Gastrocnemius medialis (tissue), 4 donors: Measurements from ENCODE around the gene TSPAN14. TPM values are rescaled to one million over a fixed set of nuclear protein-coding genes. Genes with fewer than 3 reads are reported as not detected.

Experiments used
- ATAC-seq, 2 donors: fragments of 150-250 bp; one replicate each; pipeline ENCODE4 v1.9.1; 2016
- DNase-seq, 2 donors: peaks; one replicate each; pipeline ENCODE4 v3.0.0-alpha.2; 2019
- H3K27ac ChIP-seq, 4 donors: fragments of 200-600 bp; sonication (generic); 1 replicate in 1 of 4; 2 replicates in 3 of 4; pipeline ENCODE4 v1.5.1; 2016 to 2018; ENCODE audit warnings: mild to moderate bottlenecking in 2 of 4, moderate library complexity in 1 of 4
- H3K27me3 ChIP-seq, 3 donors: fragments of 200-600 bp; sonication (generic) in 2 of 3; 1 replicate in 1 of 3; 2 replicates in 2 of 3; pipeline versions ENCODE4 v1.5.1 to v1.6.0; 2016 to 2019; ENCODE audit warnings: mild to moderate bottlenecking in 1 of 3, moderate library complexity in 1 of 3
- H3K36me3 ChIP-seq, 2 donors: fragments of 200-600 bp; sonication (generic) in 1 of 2; one replicate each; pipeline ENCODE4 v1.5.1; 2017 to 2018
- H3K4me1 ChIP-seq, 2 donors: fragments of 200-600 bp; sonication (generic) in 1 of 2; one replicate each; pipeline ENCODE4 v1.5.1; 2016 to 2017; ENCODE audit warnings: mild to moderate bottlenecking in 2 of 2
- H3K4me3 ChIP-seq, 4 donors: fragments of 200-600 bp; sonication (generic) in 3 of 4; 1 replicate in 1 of 4; 2 replicates in 3 of 4; pipeline ENCODE4 v1.5.1; 2016 to 2019; ENCODE audit warnings: mild to moderate bottlenecking in 2 of 4
- H3K9me3 ChIP-seq, 3 donors: fragments of 200-600 bp; sonication (generic) in 2 of 3; 1 replicate in 1 of 3; 2 replicates in 2 of 3; pipeline ENCODE4 v1.5.1; 2016 to 2019
- POLR2A ChIP-seq, 2 donors: fragments of 450-650 bp; IDR thresholded peaks; one replicate each; pipeline ENCODE4 v1.6.1; 2017; ENCODE audit warnings: antibody characterized with exemption in 2 of 2, mild to moderate bottlenecking in 2 of 2, moderate library complexity in 2 of 2
- in situ Hi-C, 4 donors: fragments of 200-750 bp; cut with MboI; loops; one replicate each; pipeline versions ENCODE4 v1.15.0 to v1.8.0; 2017; ENCODE audit warnings: low sequenced_read_pairs in 4 of 4
- intact Hi-C: fragments of 100-400 bp; cut with DNase I; formaldehyde crosslinking; loops from one replicate; pipeline ENCODE4 v1.15.1; 2023; ENCODE audit warnings: low total_unique reads
- total RNA-seq, 4 donors: library from RNA; depleted of rRNA; stranded (reverse); fragments of >200 nt; gene quantifications; one replicate each; pipeline versions ENCODE4 v1.1.0 to v1.2.3, GENCODE V29; 2016
- TF ChIP-seq, protein P1 (sequence below), 5 experiments: fragments of 450-650 bp in 3 of 5; fragments of 200-600 bp in 2 of 5; sonication (generic) in 2 of 5; IDR thresholded peaks in 4 of 5; conservative IDR thresholded peaks in 1 of 5; 1 replicate in 4 of 5; 2 replicates in 1 of 5; pipeline ENCODE4 v1.5.1; 2016 to 2019; ENCODE audit warnings: antibody characterized with exemption in 5 of 5, mild to moderate bottlenecking in 3 of 5, moderate library complexity in 3 of 5

The TSPAN14 gene
- total RNA-seq, 4 donors from 2014 or later: 22.6 to 29.3 (median 26.9) TPM

DNA sequence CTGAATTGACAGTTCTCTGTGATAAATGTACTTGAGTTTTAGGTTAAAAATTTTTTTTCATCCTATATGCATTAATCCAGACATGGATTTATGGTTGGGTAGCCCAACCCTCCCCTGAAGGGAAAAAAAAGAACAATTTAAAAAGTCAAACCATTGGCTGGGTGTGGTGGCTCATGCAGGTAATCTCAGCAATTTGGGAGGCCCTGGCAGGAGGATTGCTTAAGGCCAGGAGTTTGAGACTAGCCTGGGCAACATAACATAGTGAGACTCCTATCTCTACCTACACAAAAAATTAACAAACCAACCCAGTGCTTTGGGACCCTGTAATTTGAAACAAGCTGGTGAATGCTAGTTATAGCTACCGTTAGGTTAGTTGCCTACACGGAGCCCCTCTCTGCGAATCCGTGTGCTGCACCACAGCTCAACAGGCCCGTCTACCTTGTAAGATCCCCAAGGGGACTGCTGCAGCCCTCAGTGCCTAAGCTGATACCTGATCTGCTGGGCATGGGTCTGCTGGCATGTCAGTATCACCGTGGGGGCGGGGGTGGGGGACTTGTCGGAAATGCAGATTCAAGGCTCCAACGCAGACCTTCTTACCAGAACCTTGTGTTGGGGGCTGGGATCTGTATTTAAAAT, 32.8 kb downstream of the TSPAN14 start:
- peak overlapping the region in 3 of 4 donors; percentile 11 to 48 (median 14) for H3K27ac ChIP-seq
- no peak for TF ChIP-seq POLR2A (IDR thresholded peaks at IDR 0.05)
- TF ChIP-seq, protein P1, sequence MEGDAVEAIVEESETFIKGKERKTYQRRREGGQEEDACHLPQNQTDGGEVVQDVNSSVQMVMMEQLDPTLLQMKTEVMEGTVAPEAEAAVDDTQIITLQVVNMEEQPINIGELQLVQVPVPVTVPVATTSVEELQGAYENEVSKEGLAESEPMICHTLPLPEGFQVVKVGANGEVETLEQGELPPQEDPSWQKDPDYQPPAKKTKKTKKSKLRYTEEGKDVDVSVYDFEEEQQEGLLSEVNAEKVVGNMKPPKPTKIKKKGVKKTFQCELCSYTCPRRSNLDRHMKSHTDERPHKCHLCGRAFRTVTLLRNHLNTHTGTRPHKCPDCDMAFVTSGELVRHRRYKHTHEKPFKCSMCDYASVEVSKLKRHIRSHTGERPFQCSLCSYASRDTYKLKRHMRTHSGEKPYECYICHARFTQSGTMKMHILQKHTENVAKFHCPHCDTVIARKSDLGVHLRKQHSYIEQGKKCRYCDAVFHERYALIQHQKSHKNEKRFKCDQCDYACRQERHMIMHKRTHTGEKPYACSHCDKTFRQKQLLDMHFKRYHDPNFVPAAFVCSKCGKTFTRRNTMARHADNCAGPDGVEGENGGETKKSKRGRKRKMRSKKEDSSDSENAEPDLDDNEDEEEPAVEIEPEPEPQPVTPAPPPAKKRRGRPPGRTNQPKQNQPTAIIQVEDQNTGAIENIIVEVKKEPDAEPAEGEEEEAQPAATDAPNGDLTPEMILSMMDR (IDR thresholded peaks at IDR 0.05 in 4 of 5, conservative IDR thresholded peaks at IDR 0.05 in 1 of 5): no peak
- H3K4me1 ChIP-seq: peaks cover 33 to 35% of the 10 kb centered on the region in 2 donors
- H3K36me3 ChIP-seq: no peaks in the 10 kb centered on the region
- ATAC-seq (no peak), DNase-seq (no peak)
- intact Hi-C loops (no loop called here), in situ Hi-C loops (no loop called here)
- no peak overlapping the region for H3K4me3 ChIP-seq
- H3K27me3 ChIP-seq: no peaks in the 10 kb centered on the region
- no peaks in the 10 kb centered on the region for H3K9me3 ChIP-seq

DNA sequence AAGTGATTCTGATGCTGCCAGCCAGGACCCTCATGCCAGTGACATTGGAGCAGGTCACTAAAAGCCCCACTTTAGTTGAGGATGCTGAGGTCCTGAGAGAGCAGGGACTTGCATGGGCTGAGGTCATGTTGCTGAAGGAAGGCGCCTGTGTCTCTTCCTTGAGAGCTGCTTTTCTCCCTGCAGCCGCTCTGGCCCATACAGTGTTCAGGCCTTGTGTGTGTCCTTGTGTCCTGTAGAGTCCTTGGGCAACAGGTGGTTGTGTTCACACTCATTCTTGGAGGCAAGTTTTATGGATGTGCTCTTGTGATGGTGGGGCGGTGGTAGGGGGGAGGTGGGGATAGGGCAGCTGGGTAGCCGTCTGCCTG, 33.3 kb downstream of the TSPAN14 start:
- intact Hi-C loops (no loop called here), in situ Hi-C loops (no loop called here)
- Histone ChIP-seq H3K27me3 (no peaks in the 10 kb centered on the region), H3K4me1 (peaks cover 33 to 35% of the 10 kb centered on the region in 2 donors), H3K9me3 (no peaks in the 10 kb centered on the region), H3K27ac (peak overlapping the region in 3 of 4 donors; percentile 13 to 48 (median 14)), H3K4me3 (no peak overlapping the region), H3K36me3 (no peaks in the 10 kb centered on the region)
- DNase-seq (no peak), ATAC-seq (no peak)
- no peak for TF ChIP-seq POLR2A (IDR thresholded peaks at IDR 0.05)
- TF ChIP-seq, protein P1 (IDR thresholded peaks at IDR 0.05 in 4 of 5, conservative IDR thresholded peaks at IDR 0.05 in 1 of 5): no peak

DNA sequence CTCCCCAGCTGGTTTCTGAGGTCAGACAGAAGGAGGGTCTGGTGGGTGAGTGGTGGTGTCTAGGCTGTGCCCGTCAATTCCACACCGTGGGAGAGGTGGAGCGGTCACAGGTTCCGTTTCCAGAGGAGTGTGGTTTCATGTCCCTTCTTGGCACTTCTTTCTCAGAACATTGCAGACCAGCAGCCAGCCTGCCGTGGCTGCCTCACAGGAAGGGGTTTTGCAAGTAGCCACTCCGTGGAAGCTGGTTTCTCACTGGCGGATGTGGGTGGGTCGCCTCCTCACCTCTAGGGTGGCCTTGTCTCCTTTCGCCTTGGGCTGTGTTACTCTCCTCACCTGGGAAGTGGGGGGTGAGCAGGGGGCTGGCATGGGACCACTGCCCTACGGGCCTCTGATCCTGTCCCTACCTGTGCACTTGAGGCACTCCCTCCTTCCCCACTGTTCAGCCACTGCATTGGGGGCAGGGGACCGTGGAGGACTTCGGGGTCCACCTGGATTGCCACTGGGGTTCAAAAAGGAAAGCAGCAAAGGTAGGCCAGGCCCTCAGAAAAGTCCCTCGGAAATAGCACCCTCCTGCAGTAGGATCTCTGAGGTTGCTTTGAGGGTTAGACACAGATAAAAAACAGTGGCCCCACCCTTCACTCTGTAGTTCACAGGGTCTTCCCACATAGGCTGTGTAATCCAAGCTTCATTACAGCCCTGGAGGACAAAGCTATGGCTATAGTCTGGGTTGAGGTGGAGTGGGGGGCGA, 33.9 kb downstream of the TSPAN14 start:
- Histone ChIP-seq H3K36me3 (no peaks in the 10 kb centered on the region), H3K4me1 (peaks cover 33 to 37% of the 10 kb centered on the region in 2 donors), H3K4me3 (no peak overlapping the region), H3K27me3 (no peaks in the 10 kb centered on the region), H3K9me3 (no peaks in the 10 kb centered on the region), H3K27ac (peak overlapping the region; percentile 11 to 48 (median 14))
- in situ Hi-C loops (no loop called here), intact Hi-C loops (no loop called here)
- DNase-seq (peak in 1 of 2 donors; percentile 35), ATAC-seq (no peak)
- TF ChIP-seq, protein P1 (IDR thresholded peaks at IDR 0.05 in 4 of 5, conservative IDR thresholded peaks at IDR 0.05 in 1 of 5): no peak
- TF ChIP-seq POLR2A (IDR thresholded peaks at IDR 0.05): no peak

DNA sequence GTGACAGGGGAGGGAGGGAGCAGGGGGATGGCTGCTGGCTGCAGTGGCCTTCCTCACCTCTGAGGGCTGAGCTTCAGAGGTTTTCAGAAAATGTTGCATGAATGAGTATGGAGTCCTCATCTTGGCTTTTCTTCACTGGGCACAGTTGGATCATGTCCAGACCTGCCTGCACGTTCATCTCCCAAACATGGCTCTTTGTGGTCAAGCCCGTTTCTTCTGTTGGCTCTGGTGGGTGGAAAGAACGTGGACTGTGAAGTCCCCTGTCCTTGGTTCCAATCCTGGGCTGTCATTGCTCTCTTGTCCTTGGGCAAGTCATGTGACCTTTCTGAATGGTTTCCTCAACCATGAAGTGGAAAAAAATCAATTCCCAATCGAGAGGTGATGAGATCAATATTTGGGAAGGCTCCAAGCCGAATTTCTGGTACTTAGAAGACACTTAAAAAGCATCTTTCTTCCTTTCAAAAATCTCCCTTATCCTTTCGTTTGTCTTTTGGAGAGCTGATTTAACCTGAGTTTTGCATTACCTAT, 34.5 kb downstream of the TSPAN14 start:
- in situ Hi-C loops: no loop called here
- H3K4me1 ChIP-seq: peaks cover 36 to 44% of the 10 kb centered on the region in 2 donors

More for the DNA sequence above, 34.5 kb downstream of the TSPAN14 start:
- intact Hi-C loops: no loop called here
- ATAC-seq (no peak), DNase-seq (no peak)
- no peak overlapping the region for H3K4me3 ChIP-seq
- no peaks in the 10 kb centered on the region for H3K9me3 ChIP-seq
- H3K27me3 ChIP-seq: no peaks in the 10 kb centered on the region
- no peaks in the 10 kb centered on the region for H3K36me3 ChIP-seq
- no peak for TF ChIP-seq POLR2A (IDR thresholded peaks at IDR 0.05)
- TF ChIP-seq, protein P1 (IDR thresholded peaks at IDR 0.05 in 4 of 5, conservative IDR thresholded peaks at IDR 0.05 in 1 of 5): no peak
- H3K27ac ChIP-seq: no peak overlapping the region
